ENCODE data around the gene CACNA2D4. TPM values are rescaled to one million over a fixed set of nuclear protein-coding genes. Genes with fewer than 3 reads are reported as not detected.

CACNA2D4 gene
- total and polyA plus RNA-seq, 2 donors from 2014 or later: 2.5 to 7.3 TPM

DNA sequence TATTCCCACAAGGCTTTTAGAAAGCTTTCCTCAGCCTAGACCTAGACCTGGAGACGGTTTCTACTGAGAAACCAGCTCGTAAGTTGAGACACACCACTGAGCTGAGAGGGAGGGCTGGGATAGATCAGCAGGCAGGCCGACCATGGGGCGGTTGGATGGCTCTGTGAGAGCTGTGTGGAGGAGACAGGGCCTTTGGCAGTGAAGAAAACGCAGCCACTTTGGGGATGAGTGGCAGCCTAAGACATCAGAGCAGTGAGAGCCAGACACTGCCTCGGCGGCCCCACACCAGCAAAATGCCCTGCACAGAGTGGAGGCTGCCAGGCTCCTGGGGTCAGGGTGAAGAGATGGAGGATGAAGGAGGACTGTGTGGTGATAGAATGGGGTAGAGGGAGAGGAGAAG, 46.0 kb downstream of the CACNA2D4 start:
- FAIRE-seq (no peak), DNase-seq (no peak)
- TF ChIP-seq, protein P1, sequence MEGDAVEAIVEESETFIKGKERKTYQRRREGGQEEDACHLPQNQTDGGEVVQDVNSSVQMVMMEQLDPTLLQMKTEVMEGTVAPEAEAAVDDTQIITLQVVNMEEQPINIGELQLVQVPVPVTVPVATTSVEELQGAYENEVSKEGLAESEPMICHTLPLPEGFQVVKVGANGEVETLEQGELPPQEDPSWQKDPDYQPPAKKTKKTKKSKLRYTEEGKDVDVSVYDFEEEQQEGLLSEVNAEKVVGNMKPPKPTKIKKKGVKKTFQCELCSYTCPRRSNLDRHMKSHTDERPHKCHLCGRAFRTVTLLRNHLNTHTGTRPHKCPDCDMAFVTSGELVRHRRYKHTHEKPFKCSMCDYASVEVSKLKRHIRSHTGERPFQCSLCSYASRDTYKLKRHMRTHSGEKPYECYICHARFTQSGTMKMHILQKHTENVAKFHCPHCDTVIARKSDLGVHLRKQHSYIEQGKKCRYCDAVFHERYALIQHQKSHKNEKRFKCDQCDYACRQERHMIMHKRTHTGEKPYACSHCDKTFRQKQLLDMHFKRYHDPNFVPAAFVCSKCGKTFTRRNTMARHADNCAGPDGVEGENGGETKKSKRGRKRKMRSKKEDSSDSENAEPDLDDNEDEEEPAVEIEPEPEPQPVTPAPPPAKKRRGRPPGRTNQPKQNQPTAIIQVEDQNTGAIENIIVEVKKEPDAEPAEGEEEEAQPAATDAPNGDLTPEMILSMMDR (IDR thresholded peaks at IDR 0.05; ENCODE audit: borderline replicate concordance, extremely low read depth, insufficient read depth): no peak
- H3K9me3 ChIP-seq (ENCODE audit: control insufficient read depth in 2 of 3, insufficient read depth in 1 of 3, low read length in 3 of 3): peaks cover 0 to 4% (median 3%) of the 10 kb centered on the region in 3 donors
- H3K4me1 ChIP-seq (ENCODE audit: control insufficient read depth in 2 of 3, insufficient read depth in 2 of 3, low read depth in 1 of 3, low read length in 3 of 3): no peaks in the 10 kb centered on the region
- H3K27me3 ChIP-seq (ENCODE audit: control insufficient read depth, insufficient read depth, low read length): no peaks in the 10 kb centered on the region
- intact Hi-C loops (cut with DNase I): no loop called here
- H3K4me3 ChIP-seq (ENCODE audit: low read length in 3 of 3): no peak overlapping the region
- no peak overlapping the region for H3K9ac ChIP-seq (ENCODE audit: low read length in 3 of 3)
- H3K27ac ChIP-seq (ENCODE audit: low read depth in 2 of 2, low read length in 2 of 2): no peak overlapping the region
- H3K36me3 ChIP-seq (ENCODE audit: control insufficient read depth in 2 of 3, insufficient read depth in 3 of 3, low read length in 3 of 3): peaks cover 0 to 3% (median 0%) of the 10 kb centered on the region in 3 donors

DNA sequence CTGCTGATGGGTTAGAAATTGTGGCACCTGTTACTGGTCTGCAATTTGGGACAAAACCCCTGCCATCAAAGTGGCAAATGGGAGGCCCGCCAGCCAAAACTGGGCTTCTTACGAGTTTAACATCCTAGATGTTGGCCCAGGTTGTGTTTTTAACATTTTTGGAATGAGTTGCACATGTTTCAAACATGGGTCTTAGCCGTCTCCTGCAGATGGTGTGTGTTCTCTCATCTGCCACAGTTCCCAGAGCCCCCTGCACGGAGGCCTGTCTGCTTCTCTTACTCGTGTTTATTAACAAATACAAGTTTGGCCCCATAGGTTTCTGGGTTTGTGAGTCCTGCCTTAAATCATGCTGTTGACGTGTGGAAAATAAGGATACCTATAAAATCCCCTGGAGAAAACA, 46.5 kb downstream of the CACNA2D4 start:
- Histone ChIP-seq H3K36me3 (ENCODE audit: control insufficient read depth in 2 of 3, insufficient read depth in 3 of 3, low read length in 3 of 3) (peaks cover 0 to 3% (median 0%) of the 10 kb centered on the region in 3 donors), H3K27ac (ENCODE audit: low read depth in 2 of 2, low read length in 2 of 2) (no peak overlapping the region), H3K9me3 (ENCODE audit: control insufficient read depth in 2 of 3, insufficient read depth in 1 of 3, low read length in 3 of 3) (peaks cover 0 to 4% (median 3%) of the 10 kb centered on the region in 3 donors), H3K27me3 (ENCODE audit: control insufficient read depth, insufficient read depth, low read length) (no peaks in the 10 kb centered on the region), H3K9ac (ENCODE audit: low read length in 3 of 3) (no peak overlapping the region), H3K4me1 (ENCODE audit: control insufficient read depth in 2 of 3, insufficient read depth in 2 of 3, low read depth in 1 of 3, low read length in 3 of 3) (no peaks in the 10 kb centered on the region), H3K4me3 (ENCODE audit: low read length in 3 of 3) (no peak overlapping the region)
- intact Hi-C loops (cut with DNase I): no loop called here
- FAIRE-seq: no peak
- no peak for DNase-seq
- TF ChIP-seq, protein P1 (IDR thresholded peaks at IDR 0.05; ENCODE audit: borderline replicate concordance, extremely low read depth, insufficient read depth): no peak

DNA sequence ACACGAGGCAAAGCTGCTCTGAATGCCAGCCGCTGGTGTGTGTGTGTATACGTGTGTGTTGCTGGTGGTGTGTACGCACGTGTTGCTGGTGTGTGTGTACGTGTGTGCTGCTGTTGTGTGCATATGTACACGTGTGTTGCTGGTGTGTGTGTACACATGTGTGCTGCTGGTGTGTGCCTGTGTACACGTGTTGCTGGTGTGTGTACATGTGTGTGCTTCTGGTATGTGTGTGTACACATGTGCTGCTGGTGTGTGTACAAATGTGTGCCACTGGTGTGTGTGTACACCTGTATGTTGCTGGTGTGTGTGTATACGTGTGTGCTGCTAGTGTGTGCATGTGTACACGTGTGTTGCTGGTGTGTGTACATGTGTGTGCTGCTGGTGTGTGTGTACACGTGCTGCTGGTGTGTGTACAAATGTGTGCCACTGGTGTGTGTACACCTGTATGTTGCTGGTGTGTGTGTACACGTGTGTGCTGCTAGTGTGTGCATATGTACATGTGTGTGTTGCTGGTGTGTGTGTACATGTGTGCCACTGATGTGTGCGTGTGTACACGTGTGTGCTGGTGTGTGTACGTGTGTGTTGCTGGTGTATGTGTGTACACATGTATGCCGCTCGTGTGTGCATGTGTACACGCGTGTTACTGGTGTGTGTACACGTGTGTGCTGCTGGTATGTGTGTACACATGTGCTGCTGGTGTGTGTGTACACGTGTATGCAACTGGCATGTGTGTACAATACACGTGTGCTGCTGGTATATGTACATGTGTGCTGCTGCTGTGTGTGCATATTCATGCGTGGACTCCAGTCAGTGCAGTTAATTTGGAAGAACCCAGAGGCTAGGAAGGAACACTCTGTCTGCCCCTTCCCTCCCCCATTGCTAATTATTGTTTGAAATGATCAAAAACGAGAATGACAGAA, 47.2 kb downstream of the CACNA2D4 start:
- Histone ChIP-seq H3K4me3 (ENCODE audit: low read length in 3 of 3) (no peak overlapping the region), H3K9ac (ENCODE audit: low read length in 3 of 3) (no peak overlapping the region), H3K27ac (ENCODE audit: low read depth in 2 of 2, low read length in 2 of 2) (no peak overlapping the region), H3K4me1 (ENCODE audit: control insufficient read depth in 2 of 3, insufficient read depth in 2 of 3, low read depth in 1 of 3, low read length in 3 of 3) (no peaks in the 10 kb centered on the region), H3K36me3 (ENCODE audit: control insufficient read depth in 2 of 3, insufficient read depth in 3 of 3, low read length in 3 of 3) (peaks cover 0 to 3% (median 0%) of the 10 kb centered on the region in 3 donors), H3K9me3 (ENCODE audit: control insufficient read depth in 2 of 3, insufficient read depth in 1 of 3, low read length in 3 of 3) (peaks cover 0 to 4% (median 3%) of the 10 kb centered on the region in 3 donors), H3K27me3 (ENCODE audit: control insufficient read depth, insufficient read depth, low read length) (no peaks in the 10 kb centered on the region)
- TF ChIP-seq, protein P1 (IDR thresholded peaks at IDR 0.05; ENCODE audit: borderline replicate concordance, extremely low read depth, insufficient read depth): no peak
- FAIRE-seq: no peak
- intact Hi-C loops (cut with DNase I): no loop called here
- DNase-seq: no peak
